Skin of body (tissue), 3 donors: ENCODE measurements around the gene SPI1. TPM values are rescaled to one million over a fixed set of nuclear protein-coding genes. Genes with fewer than 3 reads are reported as not detected.
"Not testable (repeated sequence)": the region's sequence is repeated elsewhere in the genome, so short reads cannot be mapped to it uniquely, and the experiment has no call there.

ENCODE experiments used
- DNase-seq: peaks from one replicate; lab custom pipeline; 2025; lab: John Stamatoyannopoulos, UW
- small RNA-seq: library from RNA; depleted of rRNA; stranded (forward); fragments of <200 nt; gene quantifications from one replicate; pipeline ENCODE3, GENCODE V24; 2014; ENCODE audit warnings: low replicate concordance
- total RNA-seq: library from RNA; depleted of rRNA; stranded (reverse); fragments of >200 nt; gene quantifications from one replicate; pipeline ENCODE4 v1.2.3, GENCODE V29; 2014

The SPI1 gene
- total RNA-seq, 1 donor from 2014 or later, result 7.5 TPM

GRCh38 chr11:47326198-47326597 is 52.1 kb downstream of the SPI1 start:
- DNase-seq, result no peak

DNA sequence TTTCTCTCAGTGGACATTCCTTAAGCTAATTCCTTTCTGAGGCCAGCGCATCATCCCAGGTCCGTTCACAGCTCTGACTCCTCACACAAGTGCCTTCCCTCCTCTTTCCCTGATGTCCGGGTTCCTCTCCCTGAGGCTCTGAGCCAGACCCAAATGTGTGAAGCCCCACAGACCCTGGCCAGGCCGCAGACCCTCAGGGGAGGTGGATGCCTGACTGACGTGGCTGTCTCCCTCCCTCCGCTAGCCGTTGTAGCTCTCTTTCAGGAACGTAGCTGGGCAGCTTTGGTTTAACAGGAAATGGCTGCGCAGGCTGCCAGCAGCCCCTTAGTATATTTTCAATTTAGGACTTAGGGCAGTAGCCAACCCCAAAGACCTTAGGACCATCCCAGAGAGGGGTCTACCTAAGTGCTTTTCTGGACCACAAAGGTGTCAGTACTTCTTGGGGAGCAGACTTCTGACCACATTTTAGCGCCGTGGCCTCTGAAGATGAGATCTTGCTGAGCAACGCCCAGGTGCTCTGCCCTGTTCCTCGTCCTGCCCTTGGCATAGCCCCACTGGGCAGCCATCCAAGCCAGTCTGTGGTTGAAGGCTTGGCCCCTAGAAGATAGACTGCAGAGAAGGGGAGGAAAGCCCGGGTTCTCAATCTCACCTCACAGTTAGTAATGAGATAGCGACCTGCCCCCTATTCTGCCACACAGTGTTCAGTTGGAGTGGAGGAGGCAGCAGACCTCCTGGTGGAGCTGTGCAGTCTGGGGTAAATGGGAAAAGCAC is 52.9 kb downstream of the SPI1 start:
- no peak for DNase-seq

GRCh38 chr11:47324520-47324919 is 53.8 kb downstream of the SPI1 start:
- DNase-seq, result no peak

DNA sequence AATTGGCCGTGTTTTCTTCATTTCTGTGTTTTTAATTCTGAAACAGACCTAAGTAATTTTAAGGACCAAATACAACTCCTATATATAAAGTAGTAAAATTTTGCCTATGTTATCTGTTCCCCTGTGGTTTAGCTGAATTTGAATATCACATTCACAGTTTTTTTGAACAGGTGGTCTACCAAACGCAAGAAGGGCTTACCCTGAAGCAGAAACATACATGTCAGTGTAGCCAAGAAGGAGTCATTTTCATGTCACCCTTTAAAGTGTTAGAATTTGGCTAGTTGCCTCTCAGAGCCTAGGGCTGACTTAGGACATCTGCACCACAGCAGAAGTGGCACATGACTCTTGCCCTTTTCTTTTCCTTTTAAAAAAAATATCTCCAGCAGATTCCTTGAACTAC is 60.2 kb downstream of the SPI1 start:
- DNase-seq, result no peak

GRCh38 chr11:47317064-47317828 is 61.1 kb downstream of the SPI1 start:
- no peak for DNase-seq

DNA sequence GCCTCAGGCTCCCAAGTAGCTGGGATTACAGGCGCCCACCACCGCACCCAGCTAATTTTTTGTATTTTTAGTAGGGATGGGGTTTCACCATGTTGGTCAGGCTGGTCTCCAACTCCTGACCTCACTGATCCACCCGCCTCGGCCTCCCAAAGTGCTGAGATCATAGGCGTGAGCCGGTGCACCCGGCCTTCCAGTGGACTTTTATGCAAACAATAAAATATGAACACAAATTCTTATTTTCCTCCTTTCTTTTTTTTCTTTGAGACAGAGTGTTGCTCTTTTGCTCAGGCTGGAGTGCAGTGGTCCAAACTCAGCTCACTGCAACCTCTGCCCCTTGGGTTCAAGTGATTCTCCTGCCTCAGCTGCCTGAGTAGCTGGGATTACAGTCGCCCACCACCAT is 61.8 kb downstream of the SPI1 start:
- DNase-seq, result not testable (repeated sequence)

- DNase-seq, result no peak
These were observed 63.4 kb downstream of the SPI1 start for GRCh38 chr11:47314992-47315391.

- no peak for DNase-seq
These were observed 70.1 kb downstream of the SPI1 start for GRCh38 chr11:47308050-47308823.

DNA sequence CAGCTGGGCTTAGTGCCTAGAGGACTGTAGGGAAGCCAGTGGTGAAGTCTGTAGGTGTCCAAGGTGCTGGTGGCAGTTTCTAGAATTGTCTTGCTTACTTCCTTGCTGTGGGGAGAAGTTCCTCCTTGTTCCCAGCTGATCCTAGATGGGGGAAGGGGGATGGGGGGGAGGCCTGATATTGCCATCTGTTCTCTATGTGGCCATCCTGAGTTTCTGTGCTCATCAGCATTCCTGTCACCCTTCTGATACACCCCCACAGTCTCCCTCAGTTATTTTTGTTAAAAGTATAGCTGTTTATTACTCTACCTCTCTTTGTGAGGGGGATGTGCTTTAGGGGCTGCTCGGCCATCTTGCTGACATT is 71.9 kb downstream of the SPI1 start:
- DNase-seq, result no peak

DNA sequence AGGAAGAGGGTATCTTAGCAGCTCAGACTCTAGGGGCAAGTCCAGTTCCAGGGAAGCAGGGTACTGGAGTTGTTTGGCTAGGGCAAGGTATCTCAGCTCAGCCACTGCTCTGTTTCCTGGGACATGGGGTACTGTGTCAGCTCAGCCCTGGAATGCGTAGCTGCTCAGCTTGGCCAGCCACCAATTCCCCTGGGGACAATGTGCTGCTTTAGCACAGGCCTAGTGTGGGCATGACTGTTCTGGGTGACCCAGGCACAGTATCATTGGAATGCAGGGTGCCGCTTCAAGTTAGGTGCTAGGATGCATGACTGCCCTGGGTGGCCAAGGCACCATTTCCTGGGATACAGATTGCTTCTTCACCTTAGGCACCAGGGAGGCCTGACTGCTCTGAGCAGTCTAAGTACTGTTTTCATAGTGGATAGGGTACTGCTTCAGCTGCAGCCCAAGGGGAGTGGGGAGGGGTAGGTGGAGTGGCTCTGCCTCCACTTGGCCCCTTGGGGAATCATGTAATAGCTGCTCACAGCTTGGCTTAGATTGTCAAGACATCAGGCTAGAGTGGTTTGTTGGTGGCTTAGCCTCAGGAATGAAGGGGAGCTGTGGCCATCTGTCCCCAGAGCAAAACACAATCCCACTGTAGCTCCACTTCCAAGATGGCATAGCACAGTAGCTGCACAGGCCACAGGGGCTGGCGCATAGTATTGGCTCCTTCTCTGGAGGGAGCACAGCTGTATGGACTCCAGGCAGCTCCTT is 72.4 kb downstream of the SPI1 start:
- no peak for DNase-seq

Small RNA genes within 50 kb of the gene (small RNA-seq; reads per million reads assigned to genes)
- gene MIR4487, result not detected

Other genes starting within 250 kb of the SPI1 start
- 85.1 TPM for gene ARFGAP2, start 201.7 kb downstream of the SPI1 start, total RNA-seq
- 33.6 TPM for gene PACSIN3, start 192.1 kb downstream of the SPI1 start, total RNA-seq
- gene DDB2, start 163.6 kb downstream of the SPI1 start, total RNA-seq, result 20.6 TPM
- gene ACP2, start 129.7 kb downstream of the SPI1 start, total RNA-seq, result 18.8 TPM
- 34.4 TPM for gene NR1H3, start 120.6 kb downstream of the SPI1 start, total RNA-seq
- gene MADD, start 108.4 kb downstream of the SPI1 start, total RNA-seq, result 28.8 TPM
- 0.30 TPM for gene MYBPC3, start 25.8 kb downstream of the SPI1 start, total RNA-seq
- 22.2 TPM for gene SLC39A13, start 30.0 kb upstream of the SPI1 start, total RNA-seq
- 79.6 TPM for gene PSMC3, start 47.9 kb upstream of the SPI1 start, total RNA-seq
- 2.5 TPM for gene RAPSN, start 70.6 kb upstream of the SPI1 start, total RNA-seq
- gene CELF1, start 174.6 kb upstream of the SPI1 start, total RNA-seq, result 102 TPM
- gene PTPMT1, start 187.1 kb upstream of the SPI1 start, total RNA-seq, result 26.9 TPM
- gene KBTBD4, start 200.4 kb upstream of the SPI1 start, total RNA-seq, result 15.7 TPM
- 44.2 TPM for gene NDUFS3, start 200.5 kb upstream of the SPI1 start, total RNA-seq
- gene FAM180B, start 208.1 kb upstream of the SPI1 start, total RNA-seq, result 0.99 TPM
- 1.3 TPM for gene C1QTNF4, start 215.9 kb upstream of the SPI1 start, total RNA-seq